Germinal center (tissue), 1 donor: ENCODE data around the gene BEST1.
"Not testable (repeated sequence)": the region's sequence is repeated elsewhere in the genome, so short reads cannot be mapped to it uniquely, and the experiment has no call there.

Experiments
- DNase-seq: peaks from one replicate; pipeline ENCODE4 v3.0.0; 2012; ENCODE audit warnings: mixed read lengths, low spot score

The BEST1 gene

DNA sequence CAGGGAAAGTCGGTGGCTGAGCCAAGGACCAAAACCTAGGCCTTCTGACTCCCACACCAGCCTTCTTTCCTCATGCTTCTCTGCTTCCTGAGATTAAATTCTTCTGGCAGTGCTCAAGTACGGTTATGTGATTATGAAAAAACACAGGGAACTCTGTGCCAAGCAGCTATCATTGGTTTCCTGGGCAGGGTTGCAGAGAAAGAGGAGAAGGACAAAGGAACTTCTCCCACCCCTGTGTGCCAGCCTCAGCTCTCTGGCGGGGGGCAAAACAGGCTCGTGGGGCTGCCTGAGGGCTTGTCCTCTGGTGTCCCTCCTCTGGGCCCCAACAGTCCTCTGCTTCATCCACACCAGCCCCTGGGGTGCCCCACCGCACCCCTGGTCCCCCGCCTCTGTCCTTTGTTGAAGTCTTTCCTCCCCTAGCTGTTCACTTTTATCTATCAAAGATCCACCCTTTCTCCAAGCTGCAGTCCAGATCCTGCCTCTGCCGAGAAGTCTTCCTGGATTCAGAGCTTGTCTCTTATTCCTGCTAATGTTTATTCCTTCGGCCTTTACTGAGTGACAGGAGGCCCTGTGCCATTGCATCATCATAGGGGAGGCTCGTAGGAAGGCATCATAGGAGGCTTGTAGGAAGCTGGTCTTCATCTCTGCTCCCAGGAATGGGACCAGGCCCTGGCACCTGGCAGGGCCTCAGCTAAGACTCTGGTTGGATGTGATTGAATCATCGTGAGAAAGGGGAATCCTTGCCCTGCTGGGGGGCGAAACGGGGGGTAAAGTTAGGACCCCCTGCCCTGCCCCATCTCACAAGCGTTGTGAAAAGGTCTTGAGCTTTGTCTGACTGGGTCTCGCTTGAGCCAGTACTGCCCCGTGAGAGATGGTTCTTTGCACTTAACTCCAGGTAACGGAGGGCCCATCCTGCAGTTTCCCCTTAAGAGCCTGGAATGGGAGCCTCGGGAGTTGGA is 28.8 kb downstream of the BEST1 start:
- DNase-seq: no peak

DNA sequence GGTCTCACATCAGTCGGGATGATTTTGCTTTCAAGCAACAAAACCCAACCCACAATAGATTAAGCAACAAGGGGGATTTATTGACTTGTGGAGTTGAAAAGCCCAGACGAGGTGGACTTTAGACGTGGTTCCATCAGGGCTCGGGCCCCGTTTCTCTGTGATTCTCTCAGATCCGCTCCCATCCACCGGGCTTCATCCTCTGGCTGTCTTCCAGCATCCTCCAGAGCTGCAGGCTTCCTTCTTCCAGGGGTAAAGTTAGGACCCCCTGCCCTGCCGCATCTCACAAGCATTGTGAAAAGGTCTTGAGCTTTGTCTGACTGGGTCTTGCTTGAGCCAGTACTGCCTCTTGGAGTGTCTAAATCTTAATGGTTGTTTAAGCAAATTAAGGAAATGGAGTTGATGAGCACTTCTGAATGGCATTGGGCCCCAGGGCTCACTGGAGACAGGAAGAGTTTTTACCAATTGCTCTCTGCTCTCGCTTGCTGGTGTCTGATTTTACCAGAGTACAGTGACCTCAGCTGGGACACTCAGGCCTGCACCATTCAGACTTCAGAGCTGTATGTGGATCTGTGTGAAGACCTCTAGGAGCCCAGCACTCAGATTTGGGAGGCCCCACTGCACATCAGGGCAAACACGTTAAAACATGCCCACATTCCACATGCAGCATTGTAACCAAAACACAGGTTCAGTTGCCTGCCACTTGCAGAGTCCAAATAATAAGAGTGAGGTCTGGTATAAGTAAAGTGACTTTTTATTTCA is 30.8 kb downstream of the BEST1 start:
- no peak for DNase-seq

DNA sequence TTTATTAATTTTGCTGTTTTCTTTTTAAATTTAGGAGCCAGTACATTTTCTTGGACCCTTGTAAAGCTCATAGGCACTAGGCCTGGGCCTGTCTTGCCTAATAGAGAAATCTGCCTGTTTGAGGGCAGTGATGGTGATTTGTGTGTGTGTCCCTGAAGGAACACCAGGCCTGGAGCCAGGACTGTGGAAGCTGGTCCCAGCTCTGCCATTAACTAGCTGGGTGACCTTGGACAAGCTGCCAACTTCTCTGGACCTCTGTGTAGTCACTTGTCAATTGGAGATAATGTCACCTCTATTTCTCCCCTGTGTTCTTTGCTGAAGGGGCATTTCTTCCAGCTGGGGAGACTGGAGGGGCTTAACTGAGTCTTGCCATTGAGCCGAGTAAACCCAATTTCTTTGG is 33.3 kb downstream of the BEST1 start:
- no peak for DNase-seq

DNA sequence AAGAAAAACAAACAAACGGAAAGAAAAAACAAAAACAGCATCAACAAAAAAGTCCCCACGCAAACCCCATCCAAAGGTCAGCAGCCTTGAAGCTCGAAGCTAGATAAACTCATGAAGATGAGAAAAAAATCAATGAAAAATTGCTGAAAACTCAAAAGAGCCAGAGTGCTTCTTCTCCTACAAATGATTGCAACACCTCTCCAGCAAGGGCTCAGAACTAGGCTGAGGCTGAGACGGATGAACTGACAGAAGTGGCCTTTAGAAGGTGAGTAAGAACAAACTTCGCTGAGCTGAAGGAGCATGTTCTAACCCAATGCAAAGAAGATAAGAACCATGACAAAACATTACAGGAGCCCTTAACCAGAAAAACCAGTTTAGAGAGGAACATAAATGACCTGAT is 35.7 kb downstream of the BEST1 start:
- no peak for DNase-seq

DNA sequence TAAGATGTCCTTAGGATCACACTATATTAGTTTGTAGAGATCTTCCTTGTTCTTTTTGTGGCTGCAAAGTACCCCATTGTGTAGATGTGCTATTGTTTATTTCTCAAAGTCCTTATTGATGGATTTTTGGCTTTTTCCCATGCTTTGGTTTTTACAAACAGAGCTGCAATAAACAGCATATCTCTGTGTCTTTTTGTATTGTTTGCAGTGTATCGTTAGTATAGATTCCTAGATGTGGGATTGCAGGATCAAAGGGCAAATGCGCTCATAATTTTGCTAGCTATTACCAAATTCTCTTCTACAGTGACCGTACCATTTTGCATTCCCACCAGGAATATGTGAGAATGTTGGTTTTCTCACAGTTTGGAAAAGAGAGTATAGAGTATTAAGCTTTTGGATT is 44.8 kb downstream of the BEST1 start:
- DNase-seq: no peak

DNA sequence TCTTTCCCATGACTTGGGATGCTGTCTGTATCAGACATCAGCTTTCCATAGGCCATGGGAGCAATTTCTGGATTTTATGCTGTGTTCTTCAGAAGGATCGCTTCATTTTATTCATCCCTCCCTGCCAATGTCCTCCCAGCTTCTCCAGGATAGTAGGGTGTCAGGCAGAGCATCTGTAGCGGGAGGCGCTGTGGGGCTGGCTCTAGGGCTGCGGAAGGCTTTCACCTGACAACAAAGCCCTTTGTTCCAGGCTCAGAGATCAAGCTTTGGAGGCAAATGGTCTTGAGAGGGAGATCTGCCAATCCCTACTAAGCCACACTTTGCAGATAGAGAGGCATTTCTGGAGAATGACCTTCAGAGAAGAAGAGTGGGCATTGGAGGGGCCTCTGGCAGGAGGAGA is 46.8 kb downstream of the BEST1 start:
- DNase-seq: no peak

DNA sequence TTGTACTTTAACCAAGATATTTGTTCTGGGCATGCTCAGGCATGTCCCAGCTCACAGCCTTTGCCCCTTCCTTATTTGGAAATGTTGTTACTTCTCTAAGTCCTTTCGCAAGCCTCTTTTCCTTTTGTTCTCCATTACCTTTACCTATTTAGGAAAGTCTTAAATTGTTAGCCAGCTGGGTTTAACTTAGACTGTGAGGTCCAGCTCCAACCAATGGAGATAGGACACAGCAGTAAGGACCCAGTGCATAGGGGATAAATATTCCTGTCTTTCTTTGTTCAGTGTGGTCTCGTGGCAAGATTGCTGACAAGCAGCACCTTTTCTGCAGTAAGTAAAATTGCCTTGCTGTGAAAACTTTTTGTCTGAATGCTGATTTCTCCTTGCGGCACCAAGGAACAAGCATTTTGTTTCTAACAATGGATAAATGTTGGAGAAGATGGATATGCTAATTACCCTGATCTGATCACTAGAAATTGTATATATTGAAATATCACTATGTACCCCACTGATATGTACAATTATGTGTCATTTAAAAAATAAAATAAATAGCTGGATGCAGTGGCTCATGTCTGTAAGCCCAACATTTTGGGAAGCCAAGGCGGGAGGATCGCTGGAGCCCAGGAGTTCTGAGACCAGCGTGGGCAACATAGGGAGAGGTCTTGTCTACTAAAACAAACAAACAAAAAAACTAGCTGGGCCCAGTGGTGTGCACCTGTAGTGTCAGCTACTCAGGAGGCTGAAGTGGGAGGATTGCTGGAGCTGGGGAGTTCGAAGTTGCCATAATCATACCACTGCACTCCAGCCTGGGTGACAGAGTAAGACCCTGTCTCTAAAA is 49.2 kb downstream of the BEST1 start:
- no peak for DNase-seq

DNA sequence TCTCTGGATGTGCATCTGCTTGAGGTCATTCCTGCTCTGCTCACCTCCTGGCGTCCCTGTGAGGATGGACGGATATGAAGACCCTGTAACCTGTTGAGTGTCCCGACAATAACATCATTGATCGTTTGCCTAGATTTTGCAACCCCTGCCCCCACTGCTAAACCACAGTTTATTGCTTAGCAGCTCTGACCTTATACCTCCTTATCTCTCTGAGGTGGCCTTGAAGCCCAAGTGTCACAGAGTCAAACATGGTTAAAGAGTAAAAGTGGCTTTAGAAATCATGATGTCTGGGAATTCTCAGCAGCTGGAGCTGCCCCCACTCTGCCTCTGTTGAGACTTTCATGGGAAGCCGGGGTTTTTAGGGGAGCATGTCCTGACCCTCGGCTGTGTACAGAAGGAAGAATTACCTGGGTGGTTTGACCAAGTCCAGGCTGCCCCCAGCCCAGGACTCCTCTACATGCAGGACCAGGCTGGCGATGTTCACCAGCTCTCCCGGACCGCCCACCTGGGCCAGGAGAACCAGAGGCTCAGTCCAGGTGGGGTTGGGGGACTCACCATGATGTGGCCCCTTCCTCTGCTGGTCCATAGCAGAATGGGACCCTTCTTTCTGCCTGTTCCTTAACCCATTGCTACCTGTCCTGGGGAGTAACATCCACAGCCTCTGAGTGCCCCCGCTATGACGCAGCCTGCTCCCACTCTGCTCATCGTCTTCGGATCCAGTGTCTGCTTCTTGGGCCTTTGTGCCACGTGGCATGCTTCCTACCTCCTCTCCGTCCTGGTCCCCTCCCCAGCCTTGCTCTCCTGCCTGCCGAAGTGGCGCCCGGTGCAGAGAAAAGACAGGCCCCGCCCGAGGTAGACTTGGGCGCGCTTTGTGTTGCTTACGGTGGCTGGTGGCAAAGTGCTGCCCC is 50.6 kb downstream of the BEST1 start:
- no peak for DNase-seq

DNA sequence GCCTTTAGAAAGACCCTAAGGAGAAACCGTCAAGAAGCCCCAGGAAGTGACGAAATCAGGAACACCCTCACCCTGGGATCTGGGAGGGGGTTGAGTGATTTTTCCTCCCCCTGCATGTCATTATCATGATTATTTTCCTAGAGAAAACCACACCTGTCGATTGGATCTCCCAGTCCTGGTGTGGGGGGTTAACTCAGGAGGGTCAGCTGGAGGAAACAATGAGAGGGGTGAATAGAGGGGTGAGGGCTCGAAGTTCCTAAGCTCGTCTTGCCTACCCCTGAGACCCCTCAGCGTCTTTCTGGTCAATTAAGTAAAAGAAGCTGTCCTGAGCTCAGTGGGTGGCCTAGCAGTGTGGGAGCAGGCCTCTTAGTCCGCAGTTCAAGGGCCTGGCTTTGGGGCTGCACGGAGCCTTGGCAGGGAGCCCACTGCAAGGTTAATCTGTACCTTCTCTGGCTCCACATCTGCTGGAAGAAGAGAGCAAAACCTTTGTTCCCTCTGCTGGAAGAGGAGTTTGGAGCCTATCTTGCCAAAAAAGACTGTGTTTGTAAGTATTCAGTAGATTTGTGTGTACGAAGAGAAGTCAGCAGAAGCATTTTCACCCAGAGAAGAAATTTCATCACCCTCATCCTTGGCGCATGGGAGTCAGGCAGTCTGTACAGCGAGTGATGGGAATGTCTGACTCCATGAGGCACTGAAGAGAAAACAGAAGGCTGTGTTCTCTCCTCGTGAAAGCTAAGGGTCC is 51.5 kb downstream of the BEST1 start:
- DNase-seq: no peak

DNA sequence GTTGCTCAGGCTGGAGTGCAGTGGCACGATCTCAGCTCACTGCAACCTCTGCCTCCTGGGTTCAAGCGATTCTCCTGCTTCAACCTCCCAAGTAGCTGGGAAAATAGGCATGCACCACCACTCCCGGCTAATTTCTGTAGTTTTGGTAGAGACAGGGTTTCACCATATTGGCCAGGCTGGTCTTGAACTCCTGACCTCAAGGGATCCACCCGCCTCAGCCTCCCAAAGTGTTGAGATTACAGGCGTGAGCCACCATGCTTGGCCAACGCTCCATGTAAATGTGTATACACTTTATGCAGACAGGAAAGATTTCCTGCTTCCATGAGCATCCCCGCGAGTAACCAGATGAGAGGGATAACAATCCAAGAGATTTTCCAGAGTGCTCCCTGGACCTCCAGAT is 52.1 kb downstream of the BEST1 start:
- not testable (repeated sequence) for DNase-seq

DNA sequence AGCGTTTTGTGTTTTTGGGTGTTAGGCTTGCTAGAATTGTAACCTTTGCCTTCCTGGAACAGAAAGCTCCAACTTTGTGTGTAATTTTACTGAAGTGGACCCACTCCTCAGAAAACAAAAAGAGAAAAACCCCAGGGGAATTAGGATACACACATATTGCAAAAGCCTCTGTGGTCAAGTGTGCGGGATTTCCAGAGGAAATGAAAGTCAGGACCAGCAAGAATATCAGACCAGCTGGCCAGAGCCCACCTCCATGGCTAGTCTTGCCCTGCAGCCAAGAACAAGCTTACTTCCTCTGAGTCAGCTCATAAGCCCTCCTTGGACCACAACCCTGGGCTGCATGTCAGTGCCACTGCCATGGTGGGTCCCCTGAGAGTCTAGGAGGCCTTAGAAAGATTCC is 54.3 kb downstream of the BEST1 start:
- no peak for DNase-seq

DNA sequence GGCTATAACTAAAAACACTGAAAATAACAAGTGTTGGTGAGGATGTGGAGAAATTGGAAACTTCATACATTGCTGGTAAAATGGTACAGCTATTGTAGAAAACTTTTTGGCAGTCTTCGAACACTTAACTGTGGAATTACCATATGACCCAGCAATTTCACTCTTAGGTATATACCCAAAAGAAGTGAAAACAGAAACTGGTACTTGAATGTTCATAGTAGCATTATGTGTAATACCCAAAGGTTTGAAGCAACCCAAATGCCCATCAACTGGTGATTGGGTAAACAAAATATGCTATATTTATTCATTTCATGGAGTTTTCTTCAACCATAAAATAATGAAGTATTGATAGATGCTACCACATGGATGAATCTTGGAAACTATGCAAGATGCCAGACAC is 58.0 kb downstream of the BEST1 start:
- no peak for DNase-seq

DNA sequence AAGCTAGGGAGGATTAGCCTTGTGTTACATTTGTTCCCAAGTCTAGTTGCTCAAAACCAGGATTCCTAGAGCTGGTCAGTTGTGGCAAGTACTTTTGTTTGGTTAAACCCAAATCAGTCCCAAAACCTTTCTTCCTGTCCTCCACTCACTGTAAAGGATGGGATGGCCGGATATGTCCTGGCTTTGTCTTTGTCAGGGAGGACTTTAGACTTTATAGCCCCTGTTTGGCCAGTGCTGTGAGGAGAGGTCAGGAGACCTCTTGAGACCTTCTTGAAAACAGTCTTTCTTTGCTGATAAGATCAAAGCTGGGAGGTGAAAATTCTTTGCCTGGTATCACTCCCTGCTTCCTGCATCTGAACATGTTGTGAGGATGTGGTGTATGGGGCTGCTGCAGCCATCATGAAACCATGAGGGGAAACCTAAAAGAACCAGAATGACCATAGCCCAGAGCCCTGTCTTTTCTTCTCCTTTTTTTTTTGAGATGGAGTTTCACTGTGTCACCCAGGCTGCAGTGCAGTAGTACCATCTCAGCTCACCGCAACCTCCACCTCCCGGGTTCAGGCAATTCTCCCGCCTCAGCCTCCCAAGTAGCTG is 60.9 kb downstream of the BEST1 start:
- no peak for DNase-seq

DNA sequence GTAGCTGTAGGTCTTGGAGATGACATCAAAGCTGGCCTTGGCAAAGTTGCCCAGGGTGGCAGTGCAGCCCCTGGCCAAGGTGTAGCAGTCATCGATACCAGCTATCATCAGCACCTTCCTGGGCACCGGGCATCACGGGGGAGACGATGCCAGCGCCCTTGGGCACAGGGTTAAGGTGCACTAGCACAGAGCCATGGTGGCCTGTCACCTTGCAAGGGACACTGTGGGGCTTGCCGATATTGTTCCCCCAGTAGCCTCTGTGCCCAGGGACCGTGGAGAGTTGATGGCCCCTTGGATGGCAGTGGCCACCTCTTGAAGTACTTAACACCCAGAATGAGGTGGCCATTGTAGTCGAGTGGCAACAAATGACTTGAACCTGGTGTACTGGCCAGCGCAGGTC is 61.7 kb downstream of the BEST1 start:
- no peak for DNase-seq

DNA sequence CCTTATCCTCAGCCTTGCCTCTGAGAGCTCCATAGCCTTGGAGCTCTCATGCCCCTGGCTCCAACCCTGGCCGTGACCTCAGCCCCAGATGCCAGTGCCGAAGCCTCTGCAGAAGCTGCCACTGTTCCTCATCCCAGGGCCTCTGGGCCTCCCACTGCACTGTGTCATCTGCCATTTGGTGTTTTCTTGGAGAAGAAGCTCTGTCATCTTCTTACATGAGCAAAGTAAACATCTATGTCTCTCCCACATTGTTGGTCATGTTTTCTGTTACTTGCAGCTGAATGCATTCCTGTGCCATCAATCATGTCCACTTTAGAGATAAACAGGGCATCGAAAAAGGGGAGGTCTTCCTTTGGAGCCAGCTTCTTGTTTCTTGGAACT is 62.3 kb downstream of the BEST1 start:
- no peak for DNase-seq

DNA sequence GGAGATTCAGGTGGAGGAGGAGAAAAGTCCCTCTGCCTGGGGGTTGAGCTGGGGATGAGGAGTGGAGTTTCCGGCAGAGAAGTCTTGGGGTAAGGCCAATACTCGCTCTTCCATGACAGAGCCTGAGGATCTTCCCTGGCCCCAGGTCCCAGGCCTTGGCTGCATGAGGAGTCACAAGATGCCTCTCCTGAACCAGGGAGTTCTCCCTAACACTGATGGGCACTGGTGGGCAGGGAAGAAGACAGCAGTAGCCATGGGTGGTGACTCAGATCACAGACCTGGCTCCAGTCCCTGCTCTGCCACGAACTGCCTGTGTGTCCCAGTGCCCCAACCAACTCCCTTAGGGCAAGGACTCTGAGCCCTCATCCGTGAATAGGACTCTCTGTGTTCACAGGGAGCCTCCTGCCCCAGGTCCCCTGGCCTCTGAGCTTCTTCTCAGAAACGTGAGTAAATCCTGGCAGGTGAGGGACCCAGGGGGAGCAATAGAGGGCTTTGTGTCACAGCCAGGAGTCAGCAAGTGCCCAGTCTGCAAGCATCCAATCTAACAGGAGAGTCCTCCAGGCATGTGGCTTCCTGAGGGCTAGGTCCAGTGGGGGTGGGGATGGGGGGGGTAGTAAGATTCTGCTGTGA is 62.8 kb downstream of the BEST1 start:
- DNase-seq: no peak
